H1 (cell line): Measurements from ENCODE around the gene AOC1. TPM values are rescaled to one million over a fixed set of nuclear protein-coding genes. Genes with fewer than 3 reads are reported as not detected.

Experiments
- CTCF ChIA-PET: fragments of 300-600 bp; sonication (Branson Sonifier 250); formaldehyde crosslinking; loops from one replicate; lab custom pipeline; 2021; ENCODE audit not compliant: partially characterized antibody; lab: Charles Lee
- POLR2A ChIA-PET: fragments of 300-600 bp; sonication (Branson Sonifier 250); formaldehyde crosslinking; loops from one replicate; lab custom pipeline; 2021; ENCODE audit warnings: inconsistent platforms; ENCODE audit not compliant: partially characterized antibody; lab: Charles Lee
- DNase-seq, 2 experiments: peaks; one replicate each; pipeline versions ENCODE4 v3.0.0 to v3.0.0-alpha.2; 2010 to 2022; ENCODE audit warnings: low spot score in 2 of 2, low read depth in 1 of 2, mixed read lengths in 1 of 2
- FAIRE-seq: peaks from 2 replicates; lab custom pipeline; 2011; peaks lifted over from hg19 to GRCh38; lab: Jason Lieb, UNC
- H2AFZ ChIP-seq: 2 replicates; pipeline ENCODE4 v1.8.1; 2012; ENCODE audit warnings: low read length, inconsistent platforms
- H2AK5ac ChIP-seq: 2 replicates; pipeline ENCODE4 v1.6.1; 2013; ENCODE audit warnings: low read depth, low read length
- H2BK120ac ChIP-seq: replicated peaks from 2 replicates; pipeline ENCODE3; 2013; ENCODE audit warnings: low read depth, low read length, inconsistent platforms
- H2BK12ac ChIP-seq: 2 replicates; pipeline ENCODE4 v1.6.1; 2013; ENCODE audit warnings: low read depth, low read length
- H2BK15ac ChIP-seq: 2 replicates; pipeline ENCODE4 v1.6.1; 2013; ENCODE audit warnings: low read length
- H2BK20ac ChIP-seq: 2 replicates; pipeline ENCODE4 v1.6.1; 2013; ENCODE audit warnings: low read length
- H2BK5ac ChIP-seq: 2 replicates; pipeline ENCODE4 v1.6.1; 2013; ENCODE audit warnings: low read depth, low read length
- H3K14ac ChIP-seq: 2 replicates; pipeline ENCODE4 v1.6.1; 2013; ENCODE audit warnings: inconsistent platforms; ENCODE audit not compliant: insufficient read length
- H3K18ac ChIP-seq: 2 replicates; pipeline ENCODE4 v1.6.1; 2013; ENCODE audit warnings: low read length; ENCODE audit errors: extremely low read depth
- H3K23ac ChIP-seq: 2 replicates; pipeline ENCODE4 v1.6.1; 2013; ENCODE audit warnings: inconsistent platforms; ENCODE audit not compliant: insufficient read length
- H3K23me2 ChIP-seq: 2 replicates; pipeline ENCODE4 v1.6.1; 2013; ENCODE audit warnings: low read depth, low read length
- H3K27ac ChIP-seq: 2 replicates; pipeline ENCODE4 v1.6.1; 2011; ENCODE audit warnings: low read depth, low read length, inconsistent platforms
- H3K27me3 ChIP-seq, 4 experiments: replicated peaks in 1 of 4; 1 replicate in 1 of 4; 2 replicates in 3 of 4; pipeline versions ENCODE4 v1.6.1 to v1.8.1; 2011 to 2013; ENCODE audit warnings: low read length in 3 of 4, mild to moderate bottlenecking in 3 of 4, inconsistent platforms in 2 of 4, mixed read lengths in 2 of 4, moderate library complexity in 1 of 4; ENCODE audit not compliant: control insufficient read depth in 3 of 4, insufficient read depth in 3 of 4; ENCODE audit errors: extremely low read depth in 1 of 4
- H3K36me3 ChIP-seq, 4 experiments: 2 replicates each; pipeline versions ENCODE4 v1.6.1 to v1.8.1; 2011 to 2013; ENCODE audit warnings: mild to moderate bottlenecking in 4 of 4, low read length in 3 of 4, moderate library complexity in 2 of 4, control low read depth in 1 of 4, inconsistent platforms in 1 of 4; ENCODE audit not compliant: insufficient read depth in 4 of 4, control insufficient read depth in 2 of 4
- H3K4ac ChIP-seq: replicated peaks from 2 replicates; pipeline ENCODE3; 2013; ENCODE audit warnings: low read length, low read depth, mixed read lengths, inconsistent platforms; ENCODE audit not compliant: insufficient read length
- H3K4me1 ChIP-seq, 4 experiments: replicated peaks in 1 of 4; 1 replicate in 1 of 4; 2 replicates in 3 of 4; pipeline versions ENCODE4 v1.6.1 to v1.8.1; 2011 to 2013; ENCODE audit warnings: low read length in 3 of 4, inconsistent platforms in 2 of 4, mixed read lengths in 1 of 4; ENCODE audit not compliant: insufficient read depth in 4 of 4, control insufficient read depth in 3 of 4
- H3K4me2 ChIP-seq, 2 experiments: 2 replicates each; pipeline versions ENCODE4 v1.6.1 to v1.8.1; 2011 to 2013; ENCODE audit warnings: low read depth in 2 of 2, low read length in 2 of 2, control low read depth in 1 of 2, inconsistent platforms in 1 of 2, mild to moderate bottlenecking in 1 of 2; ENCODE audit not compliant: insufficient read depth in 1 of 2
- H3K4me3 ChIP-seq, 4 experiments: fragments of 200-600, 300-600 bp in 1 of 4; sonication (generic), shearing (Covaris generic), sonication (Bioruptor Twin) in 1 of 4; 2 replicates each; pipeline versions ENCODE4 v1.5.1 to v1.8.1; 2011 to 2016; ENCODE audit warnings: low read length in 4 of 4, low read depth in 3 of 4, control low read depth in 2 of 4, inconsistent platforms in 2 of 4, mild to moderate bottlenecking in 2 of 4, mixed read lengths in 1 of 4, moderate library complexity in 1 of 4; ENCODE audit not compliant: insufficient read depth in 2 of 4; ENCODE audit errors: extremely low read depth in 1 of 4
- H3K56ac ChIP-seq: replicated peaks from 2 replicates; pipeline ENCODE3; 2013; ENCODE audit warnings: low read depth, mild to moderate bottlenecking, mixed read lengths, low read length, inconsistent platforms; ENCODE audit not compliant: insufficient read length
- H3K79me1 ChIP-seq: 2 replicates; pipeline ENCODE4 v1.6.1; 2013; ENCODE audit warnings: low read depth, low read length, control low read depth
- H3K79me2 ChIP-seq, 2 experiments: 2 replicates each; pipeline versions ENCODE4 v1.6.1 to v1.8.1; 2012 to 2013; ENCODE audit warnings: low read length in 2 of 2, mild to moderate bottlenecking in 2 of 2, inconsistent platforms in 1 of 2; ENCODE audit not compliant: insufficient read depth in 2 of 2, control insufficient read depth in 1 of 2
- H3K9ac ChIP-seq, 4 experiments: replicated peaks in 1 of 4; 1 replicate in 1 of 4; 2 replicates in 3 of 4; pipeline versions ENCODE4 v1.6.1 to v1.8.1; 2011 to 2013; ENCODE audit warnings: low read depth in 3 of 4, low read length in 3 of 4, control low read depth in 2 of 4, mild to moderate bottlenecking in 2 of 4, moderate library complexity in 2 of 4, inconsistent platforms in 1 of 4; ENCODE audit errors: extremely low read depth in 1 of 4
- H3K9me3 ChIP-seq, 2 experiments: 2 replicates each; pipeline versions ENCODE4 v1.6.1 to v1.8.1; 2012 to 2013; ENCODE audit warnings: mild to moderate bottlenecking in 2 of 2, moderate library complexity in 2 of 2, control low read depth in 1 of 2, inconsistent platforms in 1 of 2, low read depth in 1 of 2, low read length in 1 of 2, mixed read lengths in 1 of 2; ENCODE audit not compliant: insufficient read depth in 2 of 2
- H4K20me1 ChIP-seq, 2 experiments: replicated peaks in 1 of 2; 2 replicates each; pipeline versions ENCODE3 to v1.8.1; 2011 to 2013; ENCODE audit warnings: inconsistent platforms in 2 of 2, low read length in 2 of 2, mild to moderate bottlenecking in 1 of 2; ENCODE audit not compliant: insufficient read depth in 2 of 2, control insufficient read depth in 1 of 2
- H4K5ac ChIP-seq: 2 replicates; pipeline ENCODE4 v1.6.1; 2013; ENCODE audit warnings: low read length, low read depth, mixed read lengths, inconsistent platforms; ENCODE audit not compliant: insufficient read length
- H4K8ac ChIP-seq: 2 replicates; pipeline ENCODE4 v1.8.0; 2013; ENCODE audit warnings: mild to moderate bottlenecking, moderate library complexity, low read length, inconsistent platforms; ENCODE audit not compliant: insufficient read depth; ENCODE audit errors: extremely low read depth
- H4K91ac ChIP-seq: replicated peaks from 2 replicates; pipeline ENCODE3; 2013; ENCODE audit warnings: low read length, mixed read lengths, inconsistent platforms; ENCODE audit not compliant: insufficient read length
- CBX8 ChIP-seq: fragments of 300-800, 300-1000 bp; sonication (generic); IDR thresholded peaks from 2 replicates; pipeline ENCODE4 v1.7.1; 2016; ENCODE audit warnings: low read depth, low read length, borderline replicate concordance
- NRF1 ChIP-seq: IDR thresholded peaks from 2 replicates; pipeline ENCODE4 v1.6.1; 2011; ENCODE audit warnings: mild to moderate bottlenecking, low read depth, low read length, improper control_type of control experiment
- WGBS, 2 experiments: shearing (Covaris generic) in 1 of 2; methylation state at CpG; one replicate each; pipeline versions ENCODE4 v1.1.6 to v1.1.7; 2013 to 2015; ENCODE audit warnings: low lambda C conversion rate in 2 of 2, mixed read lengths in 2 of 2, inconsistent platforms in 1 of 2, low coverage in 1 of 2, missing lambda C conversion rate in 1 of 2; ENCODE audit not compliant: insufficient replicate concordance in 2 of 2, insufficient coverage in 1 of 2, insufficient read length in 1 of 2; ENCODE audit errors: extremely low coverage in 1 of 2, missing lambda C conversion rate in 1 of 2; 5-methylcytosine and 5-hydroxymethylcytosine counted together
- polyA plus RNA-seq, 7 experiments: library from polyadenylated mRNA; depleted of rRNA in 3 of 7; stranded (reverse) in 5 of 7; unstranded in 2 of 7; fragments of >200 nt in 5 of 7; fragments of 200-250 nt in 2 of 7; gene quantifications; 1 replicate in 5 of 7; 2 replicates in 1 of 7; 4 replicates in 1 of 7; pipeline versions ENCODE4 v1.2.1 to v1.2.3, GENCODE V29; 2011 to 2013; ENCODE audit warnings: missing spikeins in 2 of 7, mixed read lengths in 2 of 7
- total RNA-seq: library from RNA; stranded (reverse); fragmentation: NEBNext Ultra II Directional; extraction: Animal tissue kit (Norgen Biotek cat#: 25700); gene quantifications from 2 replicates; pipeline ENCODE4 v1.2.1, GENCODE V29; 2021
- TF ChIP-seq, protein P1 (sequence below): IDR thresholded peaks from 2 replicates; pipeline ENCODE4 v1.6.1; 2011; ENCODE audit warnings: low read depth, mild to moderate bottlenecking, low read length; ENCODE audit not compliant: insufficient read depth

The AOC1 gene
- total and polyA plus RNA-seq, 2 of the 8 experiments (the other 6 are each of a cell fraction or from before 2014, with no cell fraction given), result 0.15 to 0.17 TPM

DNA sequence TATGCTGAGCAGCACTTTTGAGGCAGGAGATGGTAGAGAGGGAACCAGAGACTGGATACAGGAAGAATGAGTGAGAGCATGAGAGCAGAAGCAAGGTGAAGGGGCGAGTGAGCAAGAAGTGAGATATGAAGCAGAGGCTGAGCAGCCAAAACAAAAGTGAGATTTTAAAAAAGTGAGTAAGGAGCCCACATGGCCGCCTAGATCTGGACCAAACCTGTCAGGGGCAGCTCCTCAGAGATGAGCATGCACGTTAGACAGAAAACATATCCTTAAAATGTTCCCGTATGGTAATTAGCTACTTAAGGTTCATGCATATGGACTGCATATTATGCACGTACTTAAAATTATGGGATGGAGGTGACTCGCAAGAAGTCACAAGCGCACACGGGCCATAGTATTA lies 29.3 kb upstream of the AOC1 start:
- Histone ChIP-seq H3K18ac (no peak overlapping the region), H3K9me3 (no peaks in the 10 kb centered on the region; a peak in 1 of 4 replicates), H3K14ac (no peak overlapping the region), H3K27ac (no peak overlapping the region), H4K8ac (no peak overlapping the region), H2BK5ac (no peak overlapping the region), H3K23me2 (no peaks in the 10 kb centered on the region), H3K79me1 (no peaks in the 10 kb centered on the region; the same call in 1 of the 2 replicates), H3K27me3 (no peaks in the 10 kb centered on the region; a peak in 3 of 7 replicates), H3K4me3 (no peak overlapping the region), H3K4ac (no peak overlapping the region), H2BK120ac (no peak overlapping the region), H3K23ac (no peak overlapping the region), H4K5ac (no peak overlapping the region), H3K36me3 (no peaks in the 10 kb centered on the region), H2BK15ac (no peak overlapping the region), H4K91ac (no peak overlapping the region), H2AK5ac (no peak overlapping the region), H2BK20ac (no peak overlapping the region), H3K4me2 (no peak overlapping the region), H3K9ac (no peak overlapping the region), H2AFZ (no peak overlapping the region), H4K20me1 (no peaks in the 10 kb centered on the region), H3K79me2 (no peaks in the 10 kb centered on the region), H3K56ac (no peak overlapping the region), H3K4me1 (peaks cover 0 to 7% (median 0%) of the 10 kb centered on the region in 4 experiments; a peak in 3 of 7 replicates), H2BK12ac (no peak overlapping the region)
- TF ChIP-seq CBX8 (no peak), NRF1 (no peak)
- TF ChIP-seq, protein P1, sequence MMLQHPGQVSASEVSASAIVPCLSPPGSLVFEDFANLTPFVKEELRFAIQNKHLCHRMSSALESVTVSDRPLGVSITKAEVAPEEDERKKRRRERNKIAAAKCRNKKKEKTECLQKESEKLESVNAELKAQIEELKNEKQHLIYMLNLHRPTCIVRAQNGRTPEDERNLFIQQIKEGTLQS, result no peak
- DNase-seq (no peak), FAIRE-seq (no peak)
- WGBS, 2 experiments, result 84% methylated on average over 8 of the region's 8 CpGs; no CpG with 5 or more reads in 1 of the 2 experiments
- POLR2A ChIA-PET, result no interaction called here
- CTCF ChIA-PET, result interaction anchor here (1.1 kb wide), 1 partner anchor 18 kb away, joined by 3 read pairs; no protein-coding TSS in a partner anchor
